Cardiac fibroblast (primary cell): ENCODE measurements around the gene EFR3B.

Source experiments
- DNase-seq, 2 donors: peaks; one replicate each; pipeline versions ENCODE4 v3.0.0 to v3.0.0-alpha.2; 2010; ENCODE audit warnings: low read depth in 2 of 2
- H3K4me3 ChIP-seq, 2 donors: replicated peaks in 1 of 2; 1 replicate in 1 of 2; 2 replicates in 1 of 2; pipeline ENCODE4 v1.5.1; 2011; ENCODE audit warnings: low read depth in 2 of 2, low read length in 2 of 2, mild to moderate bottlenecking in 2 of 2, moderate library complexity in 1 of 2
- TF ChIP-seq, protein P1 (sequence below): IDR thresholded peaks from one replicate; pipeline ENCODE4 v1.5.1; 2011; ENCODE audit warnings: low read depth, mild to moderate bottlenecking, low read length, inconsistent platforms

The EFR3B gene

DNA sequence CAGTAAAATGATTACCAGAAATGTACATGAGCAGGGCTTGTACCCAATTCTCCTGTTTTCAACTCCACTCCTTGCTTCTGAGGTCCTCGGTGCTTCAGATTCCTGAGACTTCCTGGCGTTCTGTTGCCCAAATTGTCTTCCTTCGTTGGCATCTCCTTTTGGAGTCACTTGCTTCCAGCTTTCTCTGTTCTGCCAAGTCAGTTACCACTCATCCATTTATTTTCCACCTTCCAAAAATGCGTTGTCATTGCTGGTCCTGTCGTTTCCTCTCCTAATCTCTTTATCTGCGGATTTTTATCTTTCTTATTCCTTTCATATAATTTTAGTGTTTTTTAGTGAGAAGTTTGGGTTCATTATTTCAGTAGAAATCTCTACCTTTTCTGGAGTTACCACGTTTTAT is 18.5 kb upstream of the EFR3B start:
- no peak for DNase-seq
- no peak overlapping the region for H3K4me3 ChIP-seq
- TF ChIP-seq, protein P1, sequence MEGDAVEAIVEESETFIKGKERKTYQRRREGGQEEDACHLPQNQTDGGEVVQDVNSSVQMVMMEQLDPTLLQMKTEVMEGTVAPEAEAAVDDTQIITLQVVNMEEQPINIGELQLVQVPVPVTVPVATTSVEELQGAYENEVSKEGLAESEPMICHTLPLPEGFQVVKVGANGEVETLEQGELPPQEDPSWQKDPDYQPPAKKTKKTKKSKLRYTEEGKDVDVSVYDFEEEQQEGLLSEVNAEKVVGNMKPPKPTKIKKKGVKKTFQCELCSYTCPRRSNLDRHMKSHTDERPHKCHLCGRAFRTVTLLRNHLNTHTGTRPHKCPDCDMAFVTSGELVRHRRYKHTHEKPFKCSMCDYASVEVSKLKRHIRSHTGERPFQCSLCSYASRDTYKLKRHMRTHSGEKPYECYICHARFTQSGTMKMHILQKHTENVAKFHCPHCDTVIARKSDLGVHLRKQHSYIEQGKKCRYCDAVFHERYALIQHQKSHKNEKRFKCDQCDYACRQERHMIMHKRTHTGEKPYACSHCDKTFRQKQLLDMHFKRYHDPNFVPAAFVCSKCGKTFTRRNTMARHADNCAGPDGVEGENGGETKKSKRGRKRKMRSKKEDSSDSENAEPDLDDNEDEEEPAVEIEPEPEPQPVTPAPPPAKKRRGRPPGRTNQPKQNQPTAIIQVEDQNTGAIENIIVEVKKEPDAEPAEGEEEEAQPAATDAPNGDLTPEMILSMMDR, result no peak

DNA sequence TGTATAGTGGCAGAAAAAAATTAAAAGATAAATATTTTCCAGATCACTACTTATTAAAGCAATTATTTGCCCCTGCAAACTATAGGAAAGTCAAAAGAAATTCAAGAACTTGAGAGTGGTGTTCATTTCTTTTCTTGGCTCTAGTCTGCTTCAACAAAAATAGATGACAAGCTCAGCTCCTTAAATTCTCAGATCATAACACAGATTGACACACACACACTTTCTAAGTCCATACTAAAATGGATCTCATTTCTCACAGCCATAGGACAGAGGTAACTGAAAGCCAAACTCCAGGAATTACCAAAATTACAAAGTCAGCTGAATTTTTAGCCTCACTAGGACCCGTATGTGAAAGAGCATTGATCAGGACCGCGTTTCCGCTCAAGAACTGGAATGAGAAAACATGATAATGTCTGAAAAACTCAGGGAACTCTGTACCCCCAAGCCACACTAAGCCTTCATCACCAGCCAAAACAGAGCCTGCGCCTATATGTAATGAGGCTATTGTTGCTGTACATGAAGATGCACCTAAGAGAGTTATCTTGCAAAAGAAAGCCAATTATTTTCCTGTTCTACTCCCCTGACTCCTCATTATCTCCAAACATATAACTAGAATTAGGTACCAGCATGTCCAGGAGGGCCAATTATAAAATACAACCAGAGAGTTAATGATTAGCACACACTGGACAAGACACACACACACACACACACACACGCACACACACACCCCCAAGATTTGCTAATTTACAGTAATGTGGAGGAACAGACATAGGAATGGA is 16.5 kb upstream of the EFR3B start:
- TF ChIP-seq, protein P1, result no peak
- H3K4me3 ChIP-seq, result no peak overlapping the region
- DNase-seq, result no peak

DNA sequence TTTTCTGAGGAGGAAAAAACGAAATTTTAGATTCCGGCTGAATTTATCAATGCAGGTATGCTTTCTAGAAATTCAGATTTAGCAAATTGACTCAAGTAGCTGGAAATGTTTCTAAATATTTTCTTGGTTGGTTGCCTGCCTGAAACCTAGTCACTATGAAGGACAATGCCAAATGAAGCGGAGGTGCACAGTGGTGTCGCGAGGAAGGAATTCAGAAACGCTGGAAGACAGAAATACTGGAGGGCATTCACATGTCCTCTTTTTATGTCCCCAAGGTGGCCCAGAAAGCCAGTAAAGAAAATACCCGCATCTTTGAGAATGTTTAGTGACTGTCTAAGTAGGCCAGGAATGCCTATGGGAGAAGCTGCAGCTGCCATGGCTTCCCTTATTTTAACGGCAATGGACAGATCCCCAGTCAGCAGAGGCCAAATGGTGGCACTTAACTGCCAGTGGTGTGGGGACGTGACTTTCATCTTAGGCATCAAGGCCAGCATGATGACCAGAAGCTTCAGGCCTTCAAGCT is 15.8 kb upstream of the EFR3B start:
- no peak for DNase-seq
- TF ChIP-seq, protein P1, result no peak
- H3K4me3 ChIP-seq, result no peak overlapping the region

DNA sequence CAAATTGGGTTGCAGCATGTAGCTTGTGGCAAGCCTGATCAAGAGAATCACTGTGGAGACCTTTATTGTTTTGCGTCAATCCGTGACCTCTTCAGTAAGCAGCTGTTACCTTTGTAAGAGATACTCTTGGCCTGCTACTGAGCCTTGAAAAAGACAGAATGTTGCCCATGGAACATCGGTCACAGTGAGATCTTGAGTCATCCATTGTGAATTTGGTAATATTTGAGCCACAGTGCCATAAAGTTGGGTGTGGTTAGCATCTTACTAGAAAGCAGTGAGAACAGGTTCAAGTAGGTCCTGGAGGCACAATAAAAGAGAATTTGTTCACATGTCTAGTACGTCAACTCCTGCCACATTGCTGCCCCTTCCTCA is 12.7 kb upstream of the EFR3B start:
- TF ChIP-seq, protein P1, result no peak
- no peak for DNase-seq
- H3K4me3 ChIP-seq, result no peak overlapping the region

DNA sequence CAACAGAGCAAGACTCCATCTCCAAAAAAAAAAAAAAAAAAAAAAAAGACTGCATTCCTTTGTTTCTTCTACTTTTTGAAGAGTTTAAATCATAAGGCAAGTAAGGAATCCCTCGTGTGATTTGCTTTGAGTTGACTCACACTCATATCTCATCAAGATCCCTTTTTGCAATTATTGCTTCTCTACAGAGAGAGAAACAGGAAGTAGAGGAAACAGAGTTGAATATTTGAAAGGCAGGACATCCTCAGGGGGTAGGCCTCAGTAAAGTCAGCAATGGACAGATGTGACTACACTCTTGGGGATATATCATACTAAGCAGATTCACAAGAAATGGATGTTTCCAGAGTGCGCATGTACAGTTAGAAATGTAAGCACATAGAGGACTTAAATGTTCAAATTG is 11.2 kb upstream of the EFR3B start:
- DNase-seq, result peak in 1 of 2 donors; percentile 36
- TF ChIP-seq, protein P1, result no peak
- H3K4me3 ChIP-seq, result no peak overlapping the region

DNA sequence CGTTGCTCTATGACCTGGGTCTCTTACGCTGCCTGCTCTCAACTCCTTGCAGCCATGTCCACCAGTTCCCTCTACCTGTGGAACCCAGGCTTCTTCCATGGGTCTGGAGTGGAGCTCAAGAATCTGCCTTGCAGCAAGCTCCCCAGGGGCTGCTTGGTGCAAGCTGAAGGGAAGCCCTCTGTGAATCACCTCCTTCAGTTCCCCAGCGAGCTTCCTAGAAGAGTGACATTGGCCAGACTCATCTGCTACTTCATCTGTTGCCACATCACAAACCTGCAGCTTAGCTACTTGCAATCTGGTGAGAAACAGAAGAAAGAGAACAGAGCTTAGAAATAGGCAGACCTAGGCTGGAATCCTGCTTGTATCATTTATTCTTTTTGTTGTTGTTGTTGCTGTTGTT is 9.8 kb upstream of the EFR3B start:
- TF ChIP-seq, protein P1, result no peak
- DNase-seq, result peak; percentile 4 to 45
- no peak overlapping the region for H3K4me3 ChIP-seq
